ENCODE measurements around the gene GPR141. TPM values are rescaled to one million over a fixed set of nuclear protein-coding genes. Genes with fewer than 3 reads are reported as not detected.

Gene GPR141
- total and polyA plus RNA-seq, 2 experiments from 2014 or later, result not detected

GRCh38 chr7:37645282-37646050, 38.1 kb upstream of the GPR141 start:
- Histone ChIP-seq H3K9me3 (ENCODE audit: low read depth) (peaks cover 4% of the 10 kb centered on the region), H3K4me2 (ENCODE audit: unreplicated experiment) (no peak overlapping the region), H3K9me2 (ENCODE audit: insufficient read depth) (no peaks in the 10 kb centered on the region), H2AFZ (no peak overlapping the region), H4K20me1 (ENCODE audit: insufficient read depth) (no peaks in the 10 kb centered on the region), H3K4me3 (no peak overlapping the region), H3K79me2 (ENCODE audit: insufficient read depth) (no peaks in the 10 kb centered on the region), H3K27ac (no peak overlapping the region), H3K27me3 (replicated peaks; ENCODE audit: insufficient read depth) (no peaks in the 10 kb centered on the region), H3K36me3 (ENCODE audit: low read depth) (no peaks in the 10 kb centered on the region), H3K4me1 (ENCODE audit: insufficient read depth) (no peaks in the 10 kb centered on the region), H3F3A (ENCODE audit: insufficient read depth) (no peaks in the 10 kb centered on the region), H3K9ac (no peak overlapping the region)
- in situ Hi-C loops (cut with MboI), result no loop called here
- TF ChIP-seq EZH2phosphoT487 (IDR thresholded peaks at IDR 0.05; ENCODE audit: insufficient read depth, low read depth), result no peak
- no peak for TF ChIP-seq EZH2 (IDR thresholded peaks at IDR 0.05; ENCODE audit: insufficient read depth, poor library complexity, severe bottlenecking)
- no peak for DNase-seq
- WGBS, 2 experiments (ENCODE audit: low coverage in 1 of 2, low lambda C conversion rate in 2 of 2, missing lambda C conversion rate in 2 of 2), result 25 to 32% methylated on average over 7 of the region's 7 CpGs

- 0 to 20% methylated on average over 1 of the region's 1 CpG for WGBS, 2 experiments (ENCODE audit: low coverage in 1 of 2, low lambda C conversion rate in 2 of 2, missing lambda C conversion rate in 2 of 2)
- TF ChIP-seq EZH2 (IDR thresholded peaks at IDR 0.05; ENCODE audit: insufficient read depth, poor library complexity, severe bottlenecking) (no peak), EZH2phosphoT487 (IDR thresholded peaks at IDR 0.05; ENCODE audit: insufficient read depth, low read depth) (no peak)
Measured at GRCh38 chr7:37656913-37657530, 26.5 kb upstream of the GPR141 start.

DNA sequence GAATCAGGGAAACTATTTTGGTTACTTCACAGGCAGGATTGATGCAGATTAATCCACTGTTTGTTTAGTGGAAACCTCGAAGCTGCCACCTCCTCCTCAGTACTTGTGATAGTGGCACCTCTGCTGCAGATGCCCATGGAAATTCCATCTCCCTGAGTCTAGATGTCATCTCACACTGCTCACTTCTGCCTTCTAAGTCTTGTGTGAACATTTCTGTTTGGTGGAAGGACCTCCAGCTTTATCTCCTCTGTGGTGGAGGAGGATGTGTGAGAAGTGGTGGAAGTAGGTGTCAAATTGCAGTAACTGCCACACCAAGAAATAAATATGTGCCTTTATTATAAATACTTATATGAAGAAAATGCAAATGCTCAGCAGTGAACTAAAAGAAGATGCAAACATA, 25.8 kb upstream of the GPR141 start:
- TF ChIP-seq EZH2 (IDR thresholded peaks at IDR 0.05; ENCODE audit: insufficient read depth, poor library complexity, severe bottlenecking) (no peak), EZH2phosphoT487 (IDR thresholded peaks at IDR 0.05; ENCODE audit: insufficient read depth, low read depth) (no peak)
- Histone ChIP-seq H4K20me1 (ENCODE audit: insufficient read depth) (no peaks in the 10 kb centered on the region), H3K4me2 (ENCODE audit: unreplicated experiment) (no peak overlapping the region), H3K4me1 (ENCODE audit: insufficient read depth) (no peaks in the 10 kb centered on the region), H3K27me3 (replicated peaks; ENCODE audit: insufficient read depth) (no peaks in the 10 kb centered on the region), H3K36me3 (ENCODE audit: low read depth) (no peaks in the 10 kb centered on the region), H3F3A (ENCODE audit: insufficient read depth) (no peaks in the 10 kb centered on the region), H3K4me3 (no peak overlapping the region), H2AFZ (no peak overlapping the region), H3K27ac (no peak overlapping the region), H3K79me2 (ENCODE audit: insufficient read depth) (no peaks in the 10 kb centered on the region), H3K9me2 (ENCODE audit: insufficient read depth) (no peaks in the 10 kb centered on the region), H3K9me3 (ENCODE audit: low read depth) (no peaks in the 10 kb centered on the region), H3K9ac (no peak overlapping the region)
- no peak for DNase-seq
- WGBS, 2 experiments (ENCODE audit: low coverage in 1 of 2, low lambda C conversion rate in 2 of 2, missing lambda C conversion rate in 2 of 2), result 0 to 4% methylated on average over 1 of the region's 1 CpG
- in situ Hi-C loops (cut with MboI), result no loop called here

More at GRCh38 chr7:37656913-37657530, 26.5 kb upstream of the GPR141 start:
- no peak overlapping the region for H3K4me3 ChIP-seq
- no peak overlapping the region for H3K27ac ChIP-seq
- H3K4me2 ChIP-seq (ENCODE audit: unreplicated experiment), result no peak overlapping the region
- no peak overlapping the region for H2AFZ ChIP-seq
- H4K20me1 ChIP-seq (ENCODE audit: insufficient read depth), result no peaks in the 10 kb centered on the region
- DNase-seq, result no peak
- H3K27me3 ChIP-seq (replicated peaks; ENCODE audit: insufficient read depth), result no peaks in the 10 kb centered on the region
- no peaks in the 10 kb centered on the region for H3K9me3 ChIP-seq (ENCODE audit: low read depth)
- H3F3A ChIP-seq (ENCODE audit: insufficient read depth), result no peaks in the 10 kb centered on the region
- in situ Hi-C loops (cut with MboI), result no loop called here
- H3K9ac ChIP-seq, result no peak overlapping the region
- no peaks in the 10 kb centered on the region for H3K79me2 ChIP-seq (ENCODE audit: insufficient read depth)
- H3K9me2 ChIP-seq (ENCODE audit: insufficient read depth), result no peaks in the 10 kb centered on the region
- no peaks in the 10 kb centered on the region for H3K4me1 ChIP-seq (ENCODE audit: insufficient read depth)
- no peaks in the 10 kb centered on the region for H3K36me3 ChIP-seq (ENCODE audit: low read depth)

- TF ChIP-seq EZH2phosphoT487 (IDR thresholded peaks at IDR 0.05; ENCODE audit: insufficient read depth, low read depth) (no peak), EZH2 (IDR thresholded peaks at IDR 0.05; ENCODE audit: insufficient read depth, poor library complexity, severe bottlenecking) (no peak)
- Histone ChIP-seq H3K27ac (no peak overlapping the region), H3F3A (ENCODE audit: insufficient read depth) (no peaks in the 10 kb centered on the region), H3K36me3 (ENCODE audit: low read depth) (no peaks in the 10 kb centered on the region), H3K9me2 (ENCODE audit: insufficient read depth) (no peaks in the 10 kb centered on the region), H2AFZ (no peak overlapping the region), H3K79me2 (ENCODE audit: insufficient read depth) (no peaks in the 10 kb centered on the region), H3K9me3 (ENCODE audit: low read depth) (no peaks in the 10 kb centered on the region), H3K9ac (no peak overlapping the region), H3K4me2 (ENCODE audit: unreplicated experiment) (no peak overlapping the region), H3K4me3 (no peak overlapping the region), H4K20me1 (ENCODE audit: insufficient read depth) (no peaks in the 10 kb centered on the region), H3K4me1 (ENCODE audit: insufficient read depth) (no peaks in the 10 kb centered on the region), H3K27me3 (replicated peaks; ENCODE audit: insufficient read depth) (no peaks in the 10 kb centered on the region)
- in situ Hi-C loops (cut with MboI), result no loop called here
- DNase-seq, result no peak
- 17% methylated on average over 2 of the region's 2 CpGs for WGBS, 2 experiments (ENCODE audit: low coverage in 1 of 2, low lambda C conversion rate in 2 of 2, missing lambda C conversion rate in 2 of 2)
Measured at GRCh38 chr7:37659971-37660565, 23.5 kb upstream of the GPR141 start.
